K562 (cell line): ENCODE measurements around the gene TXK. TPM values are rescaled to one million over a fixed set of nuclear protein-coding genes. Genes with fewer than 3 reads are reported as not detected.
A peak's percentile ranks its signal among the peaks of the same experiment; 100 is the strongest.

Experiments
- ATAC-seq: fragments of 200-7000 bp; cut with Tn5 transposase; 3 replicates; pipeline ENCODE4 v1.9.1; 2020; ENCODE audit warnings: moderate library complexity
- BruUV-seq: library from RNA; stranded (reverse); fragments of 400-500 nt; replicated peaks from 2 replicates; lab custom pipeline; 2021; lab: Mats Ljungman, UMichigan
- CTCF ChIA-PET: fragments of 300-600 bp; formaldehyde crosslinking; extraction: SDS; loops from one replicate; lab custom pipeline; 2021; ENCODE audit warnings: low intra/inter-chr PET ratio; lab: Yijun Ruan, JAX
- POLR2A ChIA-PET: fragments of 300-600, 350-650 bp; sonication (Branson Sonifier 250); formaldehyde crosslinking; extraction: SDS; loops from one replicate; lab custom pipeline; 2021; ENCODE audit warnings: antibody characterized with exemption, inconsistent platforms; lab: Yijun Ruan, JAX
- DNase-seq, 4 experiments: peaks; one replicate each; pipeline versions ENCODE4 v3.0.0 to v3.0.0-alpha.2; 2011 to 2018; ENCODE audit warnings: low spot score in 3 of 4, mixed read lengths in 3 of 4; ENCODE audit errors: extremely low read depth in 1 of 4
- FAIRE-seq: peaks from 2 replicates; lab custom pipeline; 2011; peaks lifted over from hg19 to GRCh38; lab: Jason Lieb, UNC
- H2AFZ ChIP-seq: 2 replicates; pipeline ENCODE4 v1.6.0; 2011; ENCODE audit warnings: low read depth, low read length, control low read depth, inconsistent platforms
- H3K27ac ChIP-seq: fragments of 200-600 bp; 3 replicates; pipeline ENCODE4 v1.8.0; 2011; ENCODE audit warnings: low read depth, mild to moderate bottlenecking, control low read depth, inconsistent platforms, low read length, moderate library complexity, mixed read lengths; ENCODE audit errors: extremely low read depth
- H3K27me3 ChIP-seq, 2 experiments: fragments of 300-600 bp in 1 of 2; 2 replicates in 1 of 2; 3 replicates in 1 of 2; pipeline versions ENCODE4 v1.6.0 to v1.8.0; 2011; ENCODE audit warnings: inconsistent platforms in 2 of 2, low read length in 2 of 2, mild to moderate bottlenecking in 1 of 2, mixed read lengths in 1 of 2, moderate library complexity in 1 of 2; ENCODE audit not compliant: control insufficient read depth in 2 of 2, insufficient read depth in 2 of 2
- H3K36me3 ChIP-seq: fragments of 300-600 bp; 3 replicates; pipeline ENCODE4 v1.8.0; 2011; ENCODE audit warnings: mild to moderate bottlenecking, low read length, inconsistent platforms; ENCODE audit not compliant: control insufficient read depth, insufficient read depth
- H3K4me1 ChIP-seq, 2 experiments: fragments of 200-600 bp in 1 of 2; replicated peaks in 1 of 2; 2 replicates in 1 of 2; 3 replicates in 1 of 2; pipeline versions ENCODE4 v1.5.1 to v1.8.0; 2011; ENCODE audit warnings: inconsistent platforms in 2 of 2, low read length in 2 of 2, mild to moderate bottlenecking in 1 of 2, mixed read lengths in 1 of 2, moderate library complexity in 1 of 2; ENCODE audit not compliant: control insufficient read depth in 2 of 2, insufficient read depth in 2 of 2
- H3K4me2 ChIP-seq: 2 replicates; pipeline ENCODE4 v1.6.1; 2011; ENCODE audit warnings: low read length, control low read depth, inconsistent platforms, mixed read lengths; ENCODE audit not compliant: insufficient read depth
- H3K4me3 ChIP-seq: fragments of 200-600 bp; sonication (generic), shearing (Covaris generic); 2 replicates; pipeline ENCODE4 v1.5.1; 2016; ENCODE audit warnings: control low read depth, inconsistent platforms
- H3K79me2 ChIP-seq: fragments of 200-600 bp; 3 replicates; pipeline ENCODE4 v1.8.0; 2011; ENCODE audit warnings: low read length, inconsistent platforms; ENCODE audit not compliant: control insufficient read depth, insufficient read depth
- H3K9ac ChIP-seq, 2 experiments: 2 replicates each; pipeline versions ENCODE4 v1.6.0 to v1.6.1; 2011; ENCODE audit warnings: low read depth in 2 of 2, low read length in 2 of 2, control low read depth in 1 of 2, inconsistent platforms in 1 of 2, mild to moderate bottlenecking in 1 of 2, mixed read lengths in 1 of 2; ENCODE audit not compliant: insufficient read depth in 1 of 2
- H3K9me1 ChIP-seq: one replicate; pipeline ENCODE4 v1.6.0; 2011; ENCODE audit warnings: inconsistent platforms, mild to moderate bottlenecking, low read length, moderate library complexity; ENCODE audit not compliant: control insufficient read depth, insufficient read depth
- H3K9me3 ChIP-seq: replicated peaks from 2 replicates; pipeline ENCODE4 v1.5.1; 2011; ENCODE audit warnings: low read depth, low read length, inconsistent platforms; ENCODE audit not compliant: control insufficient read depth, insufficient read depth
- H4K20me1 ChIP-seq: replicated peaks from 2 replicates; pipeline ENCODE4 v1.6.1; 2011; ENCODE audit warnings: low read length, inconsistent platforms, mixed read lengths; ENCODE audit not compliant: control insufficient read depth, insufficient read depth
- CREB3 ChIP-seq: fragments of 450-650 bp; conservative IDR thresholded peaks from 2 replicates; pipeline ENCODE4 v1.6.1; 2016; ENCODE audit warnings: missing genetic modification characterization, low read depth, mild to moderate bottlenecking, missing compliant biosample characterization, moderate library complexity
- MTA2 ChIP-seq: fragments of 450-650 bp; IDR thresholded peaks from 2 replicates; pipeline ENCODE4 v1.6.1; 2016; ENCODE audit warnings: low read depth
- NR4A1 ChIP-seq, 2 experiments: fragments of 250-450 bp in 1 of 2; fragments of 450-650 bp in 1 of 2; sonication (Bioruptor Pico) in 1 of 2; IDR thresholded peaks; 2 replicates each; pipeline versions ENCODE4 v1.4.0 to v1.6.1; 2016 to 2020; ENCODE audit warnings: mild to moderate bottlenecking in 2 of 2, missing compliant biosample characterization in 1 of 2, missing genetic modification characterization in 1 of 2, moderate library complexity in 1 of 2
- SUPT5H ChIP-seq: fragments of 450-650 bp; IDR thresholded peaks from 2 replicates; pipeline ENCODE4 v1.6.1; 2016
- TEAD4 ChIP-seq, 2 experiments: sonication (generic) in 1 of 2; formaldehyde crosslinking in 1 of 2; IDR thresholded peaks; 2 replicates each; pipeline versions ENCODE4 v1.6.1 to v1.8.0; 2012 to 2022; ENCODE audit warnings: borderline replicate concordance in 1 of 2, inconsistent platforms in 1 of 2, low read length in 1 of 2, mild to moderate bottlenecking in 1 of 2, missing genetic modification reagents in 1 of 2
- ZFP1 ChIP-seq: fragments of 450-650 bp; formaldehyde crosslinking; IDR thresholded peaks from 2 replicates; pipeline ENCODE4 v1.4.0; 2020; ENCODE audit warnings: mild to moderate bottlenecking, mixed read lengths
- ZNF140 ChIP-seq: fragments of 250-450 bp; sonication (Bioruptor Pico); IDR thresholded peaks from 2 replicates; pipeline ENCODE4 v1.8.0; 2021; ENCODE audit warnings: moderate library complexity, mild to moderate bottlenecking, inconsistent platforms
- ZNF696 ChIP-seq: fragments of 250-450 bp; sonication (Bioruptor Pico); conservative IDR thresholded peaks from 2 replicates; pipeline ENCODE4 v1.4.0; 2020; ENCODE audit warnings: mild to moderate bottlenecking, moderate library complexity
- WGBS: fragments of 100-300 bp; shearing (Covaris generic); methylation state at CpG from one replicate; pipeline ENCODE4 v1.1.6; 2016; ENCODE audit warnings: low coverage, mixed read lengths; ENCODE audit not compliant: insufficient coverage; ENCODE audit errors: missing lambda C conversion rate; 5-methylcytosine and 5-hydroxymethylcytosine counted together
- in situ Hi-C: fragments of 300-500 bp; cut with MboI; formaldehyde crosslinking; loops from 4 replicates; pipeline ENCODE4 v1.15.0; 2018; ENCODE audit warnings: inconsistent platforms, mixed read lengths
- intact Hi-C: fragments of 100-400 bp; cut with micrococcal nuclease; formaldehyde crosslinking; loops from 2 replicates; pipeline ENCODE4 v1.14.2; 2022
- polyA plus RNA-seq, 8 experiments: library from polyadenylated mRNA; depleted of rRNA in 4 of 8; stranded (reverse) in 5 of 8; unstranded in 3 of 8; fragments of >200 nt; fragmentation: Nextera tagmentation in 2 of 8; fragmentation: Illumina TruSeq in 1 of 8; extraction: Ambion mirVana in 2 of 8; extraction: Trizol in 1 of 8; gene quantifications; 2 replicates each; pipeline versions ENCODE4 v1.2.1 to v1.2.3, GENCODE V29; 2011 to 2014; ENCODE audit warnings: inconsistent platforms in 1 of 8, missing spikeins in 1 of 8
- total RNA-seq, 7 experiments: library from RNA; depleted of rRNA in 6 of 7; stranded (reverse); fragments of >200 nt in 6 of 7; fragmentation: Illumina TruSeq in 2 of 7; extraction: Trizol in 2 of 7; gene quantifications; 2 replicates each; pipeline versions ENCODE4 v1.2.1 to v1.2.3, GENCODE V29; 2011 to 2021; ENCODE audit warnings: low replicate concordance in 1 of 7
- TF ChIP-seq, protein P1 (sequence below), 2 experiments: fragments of 450-650 bp in 1 of 2; sonication (generic) in 1 of 2; formaldehyde crosslinking in 1 of 2; IDR thresholded peaks in 1 of 2; conservative IDR thresholded peaks in 1 of 2; 2 replicates each; pipeline versions ENCODE4 v1.6.1 to v1.8.1; 2016 to 2023; ENCODE audit warnings: mild to moderate bottlenecking in 2 of 2, moderate library complexity in 2 of 2, inconsistent platforms in 1 of 2, missing genetic modification reagents in 1 of 2

Gene TXK
- total and polyA plus RNA-seq, 9 of the 15 experiments (the other 6 are each of a cell fraction or from before 2014, with no cell fraction given), result 0.24 to 1.1 (median 0.45) TPM; not detected in 1

DNA sequence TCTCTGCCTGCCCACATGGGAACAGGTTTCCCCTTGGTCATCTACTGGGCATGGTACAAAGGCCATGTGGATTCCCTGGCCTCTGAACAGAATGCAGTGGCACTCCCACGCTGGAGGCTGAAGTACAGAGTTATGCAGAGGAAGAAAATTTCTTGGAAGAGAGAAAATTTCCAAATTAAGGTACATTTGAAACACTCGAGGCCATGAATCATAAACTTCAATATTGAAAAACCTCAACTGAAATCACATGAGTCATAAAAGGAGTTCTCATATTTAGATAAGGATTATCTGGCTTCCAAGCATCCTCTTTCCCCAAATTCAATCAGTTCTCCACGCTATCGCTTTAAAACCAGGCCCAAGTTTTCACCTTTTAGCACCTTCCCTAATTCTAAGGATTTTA lies 28.1 kb upstream of the TXK start (continued):
- TF ChIP-seq, protein P1, sequence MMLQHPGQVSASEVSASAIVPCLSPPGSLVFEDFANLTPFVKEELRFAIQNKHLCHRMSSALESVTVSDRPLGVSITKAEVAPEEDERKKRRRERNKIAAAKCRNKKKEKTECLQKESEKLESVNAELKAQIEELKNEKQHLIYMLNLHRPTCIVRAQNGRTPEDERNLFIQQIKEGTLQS (IDR thresholded peaks at IDR 0.05), result 0 out of 2 replicates have a peak, but pooled peaks have one; percentile 15
- TF ChIP-seq, protein P1 (CRISPR knock-in tag; conservative IDR thresholded peaks at IDR 0.05), result no peak
- TF ChIP-seq TEAD4 (IDR thresholded peaks at IDR 0.05; ENCODE audit: low read length) (peak; percentile 51; the same call in 1 of the 2 replicates), TEAD4 (CRISPR knock-in tag; IDR thresholded peaks at IDR 0.05; ENCODE audit: borderline replicate concordance) (no peak), NR4A1 (CRISPR knock-in tag; IDR thresholded peaks at IDR 0.05) (no peak), NR4A1 (tag; IDR thresholded peaks at IDR 0.05) (no peak), CREB3 (tag) (no peak)

DNA sequence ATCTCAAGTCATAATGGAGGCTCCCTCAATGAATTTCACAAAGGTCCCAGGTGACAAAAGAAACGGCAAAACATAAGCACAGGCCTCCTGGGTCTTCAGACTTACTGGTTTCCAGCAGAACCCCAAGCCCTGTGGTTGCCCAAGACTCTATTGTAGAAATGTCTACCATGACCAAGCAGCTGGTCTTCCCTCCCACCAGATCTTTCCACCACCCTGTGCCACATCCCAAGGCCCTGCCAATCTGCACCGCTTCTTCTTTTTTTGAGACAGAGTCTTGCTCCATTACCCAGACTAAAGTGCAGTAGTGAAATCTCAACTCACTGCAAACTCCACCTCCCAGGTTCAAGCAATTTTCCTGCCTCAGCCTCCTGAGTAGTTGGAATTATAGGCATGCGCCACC lies 23.2 kb upstream of the TXK start:
- TF ChIP-seq MTA2 (no peak), SUPT5H (no peak), ZNF140 (CRISPR knock-in tag) (no peak), ZFP1 (CRISPR knock-in tag) (no peak), ZNF696 (no peak)
- TF ChIP-seq, all 486 proteins: peak for 0
- peaks cover 26% of the 10 kb centered on the region for H3K36me3 ChIP-seq
- DNase-seq, result no peak
- H3K9me1 ChIP-seq, result no peaks in the 10 kb centered on the region
- intact Hi-C loops, result no loop called here
- no peak overlapping the region for H2AFZ ChIP-seq
- H3K9ac ChIP-seq, result no peak overlapping the region
- H3K79me2 ChIP-seq, result no peaks in the 10 kb centered on the region
- 73% methylated on average over 3 of the region's 3 CpGs for WGBS
- in situ Hi-C loops, result no loop called here
- no peaks in the 10 kb centered on the region for H3K9me3 ChIP-seq
- no peaks in the 10 kb centered on the region for H3K4me1 ChIP-seq
- BruUV-seq, result no TSS peak
- no peak for FAIRE-seq
- POLR2A ChIA-PET, result interaction anchor here (0.7 kb wide), 1 partner anchor 68 kb away, joined by 3 read pairs; no protein-coding TSS in a partner anchor
- no peaks in the 10 kb centered on the region for H4K20me1 ChIP-seq
- CTCF ChIA-PET, result no interaction called here
- no peak overlapping the region for H3K27ac ChIP-seq
- no peak overlapping the region for H3K4me2 ChIP-seq
- H3K4me3 ChIP-seq, result no peak overlapping the region
- no peaks in the 10 kb centered on the region for H3K27me3 ChIP-seq
- no peak for ATAC-seq
